Suprapubic skin (tissue), 4 donors: Measurements from ENCODE around the gene SNAPC4. TPM values are rescaled to one million over a fixed set of nuclear protein-coding genes. Genes with fewer than 3 reads are reported as not detected.
A peak's percentile ranks its signal among the peaks of the same experiment; 100 is the strongest.

Experiments used
- DNase-seq, 2 donors: peaks; one replicate each; pipeline ENCODE4 v3.0.0-alpha.2; 2019; ENCODE audit warnings: low spot score in 2 of 2
- H3K27ac ChIP-seq: fragments of 200-600 bp; sonication (generic); one replicate; pipeline ENCODE4 v1.5.1; 2019
- H3K27me3 ChIP-seq: fragments of 200-600 bp; sonication (generic); one replicate; pipeline ENCODE4 v1.5.1; 2019
- H3K36me3 ChIP-seq: fragments of 200-600 bp; sonication (generic); one replicate; pipeline ENCODE4 v1.5.1; 2019
- H3K4me1 ChIP-seq: fragments of 200-600 bp; sonication (generic); one replicate; pipeline ENCODE4 v1.5.1; 2019
- H3K4me3 ChIP-seq: fragments of 200-600 bp; sonication (generic); one replicate; pipeline ENCODE4 v1.5.1; 2019; ENCODE audit warnings: mild to moderate bottlenecking
- H3K9me3 ChIP-seq: fragments of 200-600 bp; sonication (generic); one replicate; pipeline ENCODE4 v1.5.1; 2019
- EP300 ChIP-seq: sonication (generic); formaldehyde crosslinking; IDR thresholded peaks from one replicate; pipeline ENCODE4 v1.6.1; 2017; ENCODE audit warnings: antibody characterized with exemption
- POLR2A ChIP-seq, 2 donors: fragments of 450-650 bp; IDR thresholded peaks; one replicate each; pipeline ENCODE4 v1.6.1; 2017; ENCODE audit warnings: antibody characterized with exemption in 2 of 2, mild to moderate bottlenecking in 2 of 2, moderate library complexity in 2 of 2
- POLR2AphosphoS5 ChIP-seq, 3 donors: sonication (generic); formaldehyde crosslinking; IDR thresholded peaks; one replicate each; pipeline ENCODE4 v1.6.1; 2017; ENCODE audit warnings: antibody characterized with exemption in 3 of 3
- WGBS: methylation state at CpG from one replicate; pipeline ENCODE4 v1.1.5; 2018; 5-methylcytosine and 5-hydroxymethylcytosine counted together
- total RNA-seq, 4 donors: library from RNA; depleted of rRNA; stranded (reverse); fragments of >200 nt; gene quantifications; one replicate each; pipeline ENCODE4 v1.1.0, GENCODE V29; 2016
- TF ChIP-seq, protein P1 (sequence below), 2 donors: fragments of 200-600 bp in 1 of 2; fragments of 450-650 bp in 1 of 2; sonication (generic) in 1 of 2; IDR thresholded peaks; one replicate each; pipeline ENCODE4 v1.5.1; 2016 to 2019; ENCODE audit warnings: antibody characterized with exemption in 2 of 2, mild to moderate bottlenecking in 1 of 2, moderate library complexity in 1 of 2

SNAPC4 gene
- total RNA-seq = 10 to 100 TPM in 2 of 4 donors, 1 to 10 TPM in 2; 6.1 to 11.1 (median 9.8) TPM

- Histone ChIP-seq H3K27ac (no peak within 1 kb of the TSS), H3K27me3 (no peaks in the 10 kb centered on the region), H3K9me3 (no peaks in the 10 kb centered on the region), H3K4me1 (peaks cover 29% of the 10 kb centered on the region), H3K36me3 (peaks cover 56% of the 10 kb centered on the region), H3K4me3 (peak within 1 kb of the TSS; percentile 87)
- peak; percentile 82 to 86 for DNase-seq
- TF ChIP-seq, protein P1, sequence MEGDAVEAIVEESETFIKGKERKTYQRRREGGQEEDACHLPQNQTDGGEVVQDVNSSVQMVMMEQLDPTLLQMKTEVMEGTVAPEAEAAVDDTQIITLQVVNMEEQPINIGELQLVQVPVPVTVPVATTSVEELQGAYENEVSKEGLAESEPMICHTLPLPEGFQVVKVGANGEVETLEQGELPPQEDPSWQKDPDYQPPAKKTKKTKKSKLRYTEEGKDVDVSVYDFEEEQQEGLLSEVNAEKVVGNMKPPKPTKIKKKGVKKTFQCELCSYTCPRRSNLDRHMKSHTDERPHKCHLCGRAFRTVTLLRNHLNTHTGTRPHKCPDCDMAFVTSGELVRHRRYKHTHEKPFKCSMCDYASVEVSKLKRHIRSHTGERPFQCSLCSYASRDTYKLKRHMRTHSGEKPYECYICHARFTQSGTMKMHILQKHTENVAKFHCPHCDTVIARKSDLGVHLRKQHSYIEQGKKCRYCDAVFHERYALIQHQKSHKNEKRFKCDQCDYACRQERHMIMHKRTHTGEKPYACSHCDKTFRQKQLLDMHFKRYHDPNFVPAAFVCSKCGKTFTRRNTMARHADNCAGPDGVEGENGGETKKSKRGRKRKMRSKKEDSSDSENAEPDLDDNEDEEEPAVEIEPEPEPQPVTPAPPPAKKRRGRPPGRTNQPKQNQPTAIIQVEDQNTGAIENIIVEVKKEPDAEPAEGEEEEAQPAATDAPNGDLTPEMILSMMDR (IDR thresholded peaks at IDR 0.05) = peak; percentile 91 to 99
- TF ChIP-seq POLR2AphosphoS5 (IDR thresholded peaks at IDR 0.05) = no peak
- TF ChIP-seq EP300 = no peak
- 15% methylated on average over 12 of the region's 71 CpGs for WGBS
Observed at GRCh38 chr9:136400038-136400834, at the start of gene SNAPC4. TSS of gene SNAPC4 (minus strand) at chr9:136400170. CDS start at chr9:136398428, 1,742 bp downstream.

- WGBS = 92% methylated on average over 3 of the region's 3 CpGs
- Histone ChIP-seq H3K4me1 (no peaks in the 10 kb centered on the region), H3K27me3 (no peaks in the 10 kb centered on the region), H3K36me3 (peaks cover 93% of the 10 kb centered on the region), H3K4me3 (no peak overlapping the region), H3K27ac (no peak overlapping the region), H3K9me3 (no peaks in the 10 kb centered on the region)
- DNase-seq = no peak
- TF ChIP-seq, protein P1 (IDR thresholded peaks at IDR 0.05) = no peak
- TF ChIP-seq POLR2AphosphoS5 (IDR thresholded peaks at IDR 0.05) (no peak), POLR2A (IDR thresholded peaks at IDR 0.05) (no peak), EP300 (no peak)
Observed at GRCh38 chr9:136448655-136449054, 48.7 kb upstream of the SNAPC4 start.

GRCh38 chr9:136447173-136447778, 47.3 kb upstream of the SNAPC4 start:
- Histone ChIP-seq H3K4me3 (no peak overlapping the region), H3K27me3 (no peaks in the 10 kb centered on the region), H3K36me3 (peaks cover 96% of the 10 kb centered on the region), H3K27ac (no peak overlapping the region), H3K9me3 (no peaks in the 10 kb centered on the region), H3K4me1 (no peaks in the 10 kb centered on the region)
- TF ChIP-seq POLR2AphosphoS5 (IDR thresholded peaks at IDR 0.05) = no peak
- TF ChIP-seq, protein P1 (IDR thresholded peaks at IDR 0.05) = no peak
- TF ChIP-seq POLR2A (IDR thresholded peaks at IDR 0.05) = no peak
- no peak for TF ChIP-seq EP300
- no peak for DNase-seq
- WGBS = 91% methylated on average over 27 of the region's 27 CpGs

GRCh38 chr9:136445799-136446198, 45.8 kb upstream of the SNAPC4 start:
- Histone ChIP-seq H3K36me3 (peaks cover 100% of the 10 kb centered on the region), H3K27ac (no peak overlapping the region), H3K4me3 (no peak overlapping the region), H3K9me3 (no peaks in the 10 kb centered on the region), H3K27me3 (no peaks in the 10 kb centered on the region), H3K4me1 (no peaks in the 10 kb centered on the region)
- 87% methylated on average over 7 of the region's 7 CpGs for whole genome bisulfite sequencing
- TF ChIP-seq POLR2A (IDR thresholded peaks at IDR 0.05) (no peak), POLR2AphosphoS5 (IDR thresholded peaks at IDR 0.05) (no peak), EP300 (no peak)
- TF ChIP-seq, protein P1 (IDR thresholded peaks at IDR 0.05) = no peak
- no peak for DNase-seq

DNA sequence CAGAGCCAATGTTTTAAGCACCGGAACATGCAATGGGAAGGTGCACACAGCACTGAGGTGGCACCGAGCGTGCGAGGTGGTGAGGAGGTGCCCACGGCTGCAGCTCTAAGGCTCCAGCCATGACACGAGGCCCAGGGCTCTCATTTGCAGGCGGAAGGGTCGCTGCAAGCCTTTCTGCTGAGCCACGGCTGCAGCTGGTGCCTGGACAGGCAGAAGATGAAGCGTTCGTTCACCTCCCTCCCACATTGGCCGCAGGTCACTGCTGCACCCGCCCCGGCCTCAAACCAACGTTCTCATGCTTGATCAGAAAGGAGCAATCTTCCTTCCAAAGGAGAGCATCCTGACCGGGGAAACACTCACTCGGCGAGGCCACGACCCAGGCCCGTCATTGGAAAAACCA, 44.1 kb upstream of the SNAPC4 start:
- Histone ChIP-seq H3K27ac (no peak overlapping the region), H3K9me3 (no peaks in the 10 kb centered on the region), H3K36me3 (peaks cover 84% of the 10 kb centered on the region), H3K4me3 (no peak overlapping the region), H3K4me1 (peaks cover 9% of the 10 kb centered on the region), H3K27me3 (no peaks in the 10 kb centered on the region)
- TF ChIP-seq POLR2A (IDR thresholded peaks at IDR 0.05) (no peak), EP300 (no peak), POLR2AphosphoS5 (IDR thresholded peaks at IDR 0.05) (no peak)
- TF ChIP-seq, protein P1 (IDR thresholded peaks at IDR 0.05) = no peak
- WGBS = 87% methylated on average over 20 of the region's 20 CpGs
- no peak for DNase-seq
